ENCODE measurements around the gene FXYD5. TPM values are rescaled to one million over a fixed set of nuclear protein-coding genes. Genes with fewer than 3 reads are reported as not detected.

The FXYD5 gene
- polyA plus RNA-seq, 4 donors = 19.5 to 33.3 (median 25.7) TPM

- DNase-seq (ENCODE audit: low read depth in 4 of 4, low spot score in 2 of 4) = no peak
Measured at GRCh38 chr19:35153701-35154524, 622 bp upstream of the FXYD5 start.

GRCh38 chr19:35155441-35155840, 906 bp downstream of the FXYD5 start:
- DNase-seq (ENCODE audit: low read depth in 4 of 4, low spot score in 2 of 4) = no peak

- DNase-seq (ENCODE audit: low read depth in 4 of 4, low spot score in 2 of 4) = no peak
Measured at GRCh38 chr19:35155981-35156672, 1.6 kb downstream of the FXYD5 start.

DNA sequence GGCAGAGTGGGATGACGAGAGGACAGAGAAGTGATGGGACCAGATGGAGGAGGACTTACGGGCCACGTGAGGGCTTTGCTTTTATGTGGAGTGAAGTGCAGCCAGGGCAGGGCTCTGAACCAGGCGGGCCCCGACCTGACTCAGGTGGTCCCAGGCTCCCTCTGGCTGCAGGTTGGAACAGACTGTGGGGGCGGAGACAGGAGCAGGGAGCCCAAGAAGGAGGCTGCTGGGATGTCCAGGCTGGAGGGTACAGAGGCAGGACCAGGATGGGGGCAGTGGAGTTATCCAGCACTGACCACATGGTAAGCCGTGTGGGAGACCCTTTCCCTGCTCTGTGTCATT, 2.1 kb downstream of the FXYD5 start:
- no peak for DNase-seq (ENCODE audit: low read depth in 4 of 4, low spot score in 2 of 4)

- DNase-seq (ENCODE audit: low read depth in 4 of 4, low spot score in 2 of 4) = no peak
Measured at GRCh38 chr19:35157431-35157830, 2.9 kb downstream of the FXYD5 start.

- no peak for DNase-seq (ENCODE audit: low read depth in 4 of 4, low spot score in 2 of 4)
Measured at GRCh38 chr19:35159606-35160005, 5.1 kb downstream of the FXYD5 start.

- DNase-seq (ENCODE audit: low read depth in 4 of 4, low spot score in 2 of 4) = no peak
Measured at GRCh38 chr19:35160629-35161433, 6.3 kb downstream of the FXYD5 start.

GRCh38 chr19:35161434-35161743, 6.9 kb downstream of the FXYD5 start:
- no peak for DNase-seq (ENCODE audit: low read depth in 4 of 4, low spot score in 2 of 4)

- no peak for DNase-seq (ENCODE audit: low read depth in 4 of 4, low spot score in 2 of 4)
Measured at GRCh38 chr19:35162471-35163326, 8.2 kb downstream of the FXYD5 start.

GRCh38 chr19:35164418-35164817, 9.9 kb downstream of the FXYD5 start:
- DNase-seq (ENCODE audit: low read depth in 4 of 4, low spot score in 2 of 4) = no peak

DNA sequence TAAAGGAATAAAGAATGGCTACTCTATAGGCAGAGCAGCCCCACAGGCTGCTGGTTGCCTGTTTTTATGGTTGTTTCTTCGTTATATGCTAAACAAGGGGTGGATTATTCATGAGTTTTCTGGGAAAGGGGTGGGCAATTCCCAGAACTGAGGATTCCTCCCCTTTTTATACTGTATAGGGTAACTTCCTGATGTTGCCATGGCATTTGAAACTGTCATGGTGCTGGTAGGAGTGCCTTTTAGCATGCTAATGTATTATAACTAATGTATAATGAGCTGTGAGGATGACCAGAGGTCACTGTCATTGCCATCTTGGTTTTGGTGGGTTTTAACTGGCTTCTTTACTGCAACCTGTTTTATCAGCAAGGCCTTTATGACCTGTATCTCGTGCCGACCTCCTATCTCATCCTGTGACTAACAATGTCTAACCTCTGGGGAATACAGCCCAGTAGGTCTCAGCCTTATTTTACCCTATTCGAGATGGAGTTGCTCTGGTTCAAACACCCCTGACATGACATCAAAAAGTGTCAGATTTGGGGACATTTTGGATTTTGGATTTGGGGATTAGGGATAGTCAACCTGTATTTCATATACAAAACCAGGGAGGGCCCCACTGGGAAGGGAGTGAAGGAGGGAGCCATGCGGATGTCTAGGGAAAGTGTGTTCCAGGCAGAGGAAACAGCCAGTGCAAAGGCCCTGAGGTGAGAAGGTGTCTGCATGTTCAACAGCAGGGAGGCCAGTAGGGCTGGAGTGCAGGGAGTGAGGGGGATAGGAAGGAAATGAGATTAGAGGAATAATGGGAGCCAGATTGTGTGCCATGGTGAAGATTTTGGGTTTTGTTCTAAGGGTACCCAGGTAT, 10.9 kb downstream of the FXYD5 start:
- no peak for DNase-seq (ENCODE audit: low read depth in 4 of 4, low spot score in 2 of 4)

DNA sequence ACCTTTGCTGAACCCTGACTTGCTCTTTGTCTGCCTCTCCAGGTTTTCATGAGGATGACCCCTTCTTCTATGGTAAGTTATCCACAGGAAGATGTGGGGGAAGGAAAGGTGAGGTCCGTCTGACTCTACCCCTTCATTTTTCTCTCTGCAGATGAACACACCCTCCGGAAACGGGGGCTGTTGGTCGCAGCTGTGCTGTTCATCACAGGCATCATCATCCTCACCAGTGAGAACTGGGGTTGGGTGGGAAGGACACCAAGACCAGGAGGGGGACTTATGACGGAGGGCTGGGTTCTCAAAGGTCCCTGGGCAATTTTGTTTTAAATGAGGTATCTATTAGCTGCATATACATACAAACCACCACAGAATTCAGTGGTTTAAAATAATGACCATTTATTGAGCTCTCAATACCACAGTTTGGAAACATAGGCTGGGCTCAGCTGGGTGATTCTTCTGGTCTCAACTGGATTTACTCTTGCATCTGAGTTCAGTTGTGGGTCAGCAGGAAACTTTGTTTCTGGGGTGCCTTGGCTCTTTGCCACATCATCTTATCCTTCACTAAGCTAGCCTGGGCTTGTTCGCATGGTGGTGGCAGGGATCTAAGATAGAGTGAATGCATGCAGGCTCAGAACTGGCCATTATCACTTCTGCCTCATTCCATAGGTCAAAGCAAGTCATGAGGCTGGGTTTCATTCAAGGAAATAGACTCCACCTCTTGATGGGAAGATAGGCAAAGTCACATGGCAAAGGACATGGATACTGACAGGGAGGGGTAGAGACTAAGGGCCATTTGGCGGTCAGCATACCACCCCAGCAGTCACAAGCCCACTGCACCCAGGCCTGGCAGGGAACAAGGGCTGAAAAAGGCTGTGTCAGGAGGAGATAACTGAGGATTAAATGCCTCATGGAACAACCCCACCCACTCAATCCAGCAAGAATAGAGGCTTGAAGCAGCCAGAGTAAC, 11.8 kb downstream of the FXYD5 start:
- no peak for DNase-seq (ENCODE audit: low read depth in 4 of 4, low spot score in 2 of 4)

DNA sequence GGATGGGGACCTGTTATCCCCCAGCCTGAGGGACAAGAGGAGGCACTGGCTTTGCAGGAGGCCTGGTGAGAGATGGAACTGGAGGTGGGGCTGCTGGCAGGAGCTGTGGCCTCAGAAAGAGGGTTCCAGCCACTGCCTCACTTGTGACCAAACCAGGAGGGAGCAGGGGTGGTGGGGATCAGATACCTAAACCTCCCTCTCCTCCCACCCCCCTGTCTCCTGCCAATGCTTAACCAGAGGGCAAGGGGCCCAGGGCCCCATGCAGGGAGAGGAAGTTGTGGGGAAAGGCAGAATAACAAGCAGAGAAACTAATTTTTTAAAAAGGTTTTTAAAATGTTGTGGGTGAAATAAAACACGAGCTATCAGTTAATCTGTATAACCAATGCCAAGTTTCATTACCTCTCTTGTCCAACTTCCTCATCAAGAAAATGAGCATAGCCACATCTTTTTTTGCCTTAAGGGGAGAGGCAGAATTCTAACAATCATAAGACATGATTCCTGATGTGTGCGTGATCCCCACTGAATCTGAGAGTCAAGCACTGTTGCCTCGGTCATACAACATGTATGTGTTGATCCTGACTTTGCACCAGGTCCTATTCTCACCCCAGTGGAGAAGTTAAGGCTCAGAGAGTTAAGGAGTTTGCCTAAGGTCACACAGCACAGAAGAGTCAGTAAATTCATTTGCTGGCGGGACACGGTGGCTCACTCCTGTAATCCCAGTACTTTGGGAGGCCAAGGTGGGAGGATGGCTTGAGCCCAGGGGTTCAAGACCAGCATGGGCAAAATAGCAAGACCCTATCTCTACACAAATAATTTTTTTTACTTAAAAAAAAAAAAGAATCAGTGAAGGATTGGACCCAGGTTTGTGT, 12.9 kb downstream of the FXYD5 start:
- DNase-seq (ENCODE audit: low read depth in 4 of 4, low spot score in 2 of 4) = no peak

DNA sequence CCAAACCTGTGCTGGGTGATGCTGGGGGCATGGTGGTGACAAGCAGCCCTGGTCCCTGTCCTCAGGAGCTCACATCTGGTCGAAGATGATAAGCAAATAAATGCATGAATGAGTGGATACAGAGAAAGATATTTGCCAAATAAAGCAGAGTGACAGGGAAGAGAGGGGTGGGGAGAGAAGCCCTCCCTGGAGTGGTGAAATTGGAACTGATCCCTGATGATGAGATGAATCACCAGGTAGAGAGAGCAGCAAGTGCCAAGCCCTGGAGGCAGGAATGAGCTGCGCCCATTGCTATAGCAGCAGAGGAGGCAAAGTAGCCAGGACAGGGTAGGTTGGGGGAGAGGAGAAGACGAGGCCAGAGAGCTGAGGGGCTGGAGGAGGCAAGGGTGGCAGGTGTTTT, 13.7 kb downstream of the FXYD5 start:
- DNase-seq (ENCODE audit: low read depth in 4 of 4, low spot score in 2 of 4) = no peak

DNA sequence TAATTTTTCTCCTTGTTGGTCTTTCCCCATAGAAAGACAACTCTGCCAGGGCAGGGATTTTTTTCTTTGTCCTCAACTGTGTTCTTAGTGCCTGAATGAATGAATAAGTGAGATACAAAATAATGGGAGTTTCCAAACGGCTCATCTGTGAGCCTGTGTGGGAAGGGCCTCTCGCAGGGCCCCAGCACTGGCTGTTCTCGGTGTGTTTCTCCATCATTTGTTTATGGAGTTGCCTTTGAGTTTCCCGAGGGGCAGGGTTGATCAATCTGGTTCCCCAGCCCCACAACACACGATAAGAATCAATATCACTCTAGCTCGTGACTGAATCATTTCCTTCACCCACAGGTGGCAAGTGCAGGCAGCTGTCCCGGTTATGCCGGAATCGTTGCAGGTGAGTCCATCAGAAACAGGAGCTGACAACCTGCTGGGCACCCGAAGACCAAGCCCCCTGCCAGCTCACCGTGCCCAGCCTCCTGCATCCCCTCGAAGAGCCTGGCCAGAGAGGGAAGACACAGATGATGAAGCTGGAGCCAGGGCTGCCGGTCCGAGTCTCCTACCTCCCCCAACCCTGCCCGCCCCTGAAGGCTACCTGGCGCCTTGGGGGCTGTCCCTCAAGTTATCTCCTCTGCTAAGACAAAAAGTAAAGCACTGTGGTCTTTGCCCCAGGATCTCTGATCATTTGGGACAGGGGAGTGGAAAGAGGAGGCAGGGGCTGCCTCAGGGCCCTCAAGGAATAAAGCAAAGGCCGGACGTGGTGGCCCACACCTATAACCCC, 14.9 kb downstream of the FXYD5 start:
- DNase-seq (ENCODE audit: low read depth in 4 of 4, low spot score in 2 of 4) = no peak

DNA sequence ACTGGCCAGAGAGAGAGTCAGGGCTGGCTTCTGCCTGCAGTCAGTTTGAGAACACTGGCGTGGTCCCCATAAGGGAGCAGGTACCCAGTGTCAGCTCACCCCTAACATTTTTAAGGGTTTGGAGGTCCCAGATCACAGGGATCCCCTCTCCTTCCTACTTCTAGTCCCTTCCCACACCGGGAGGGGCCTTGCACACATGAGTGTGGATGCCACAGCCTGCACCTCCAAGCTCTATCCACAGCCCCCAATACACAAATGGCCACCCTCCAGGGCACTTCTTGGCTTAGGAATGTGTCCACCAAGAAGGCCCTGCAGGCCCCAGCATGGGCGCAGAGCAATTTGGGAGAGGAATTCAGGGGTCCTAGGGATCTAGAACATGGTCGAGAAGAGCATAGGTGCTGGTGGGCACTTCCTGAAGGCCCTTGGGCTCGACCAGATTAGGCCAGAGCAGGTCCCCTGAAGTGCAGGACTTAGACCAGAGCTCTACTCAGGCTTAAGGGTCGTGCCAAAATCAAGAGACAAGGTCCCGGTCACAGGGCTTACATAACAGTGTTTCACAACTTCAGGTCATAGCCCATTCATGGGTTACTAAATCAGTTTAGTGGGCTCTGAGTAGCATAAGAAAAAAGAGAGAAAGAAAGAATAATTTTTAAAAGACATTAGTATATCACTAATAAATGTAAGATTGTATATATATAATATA, 16.0 kb downstream of the FXYD5 start:
- DNase-seq (ENCODE audit: low read depth in 4 of 4, low spot score in 2 of 4) = no peak
